ENCODE results near the gene RAB11FIP3. TPM values are rescaled to one million over a fixed set of nuclear protein-coding genes. Genes with fewer than 3 reads are reported as not detected.
A peak's percentile ranks its signal among the peaks of the same experiment; 100 is the strongest.
"Not testable (repeated sequence)": the region's sequence is repeated elsewhere in the genome, so short reads cannot be mapped to it uniquely, and the experiment has no call there.

The RAB11FIP3 gene
- total and polyA plus RNA-seq, 8 donors: 28.1 to 64.0 (median 54.0) TPM

DNA sequence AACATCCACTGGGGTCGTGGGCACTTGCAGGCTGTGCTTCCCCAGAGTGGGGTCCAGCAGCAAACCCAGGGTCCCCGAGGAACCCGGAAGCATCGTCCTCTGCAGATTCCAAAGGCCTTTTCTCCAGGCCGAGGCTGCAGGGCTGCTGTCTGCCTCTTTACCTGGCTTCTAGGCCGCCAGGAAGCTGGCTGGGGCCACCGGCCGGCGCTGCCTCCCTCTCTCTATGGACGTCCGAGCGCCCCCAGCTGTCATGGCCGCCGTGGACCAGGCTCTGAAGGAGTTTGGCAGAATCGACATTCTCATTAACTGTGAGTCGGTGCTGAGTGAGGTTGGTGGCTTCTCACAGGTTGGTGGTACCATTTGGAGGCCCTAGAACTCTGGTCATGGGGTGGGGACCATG lies 18.2 kb upstream of the RAB11FIP3 start:
- peaks cover 0 to 25% of the 10 kb centered on the region in 2 donors for H3K36me3 ChIP-seq
- H3K4me1 ChIP-seq: peaks cover 6 to 8% of the 10 kb centered on the region in 2 donors
- H3K4me3 ChIP-seq: no peak overlapping the region
- no peaks in the 10 kb centered on the region for H3K9me3 ChIP-seq
- H3K27me3 ChIP-seq: no peaks in the 10 kb centered on the region
- no peak overlapping the region for H3K27ac ChIP-seq
- no peak for DNase-seq
- intact Hi-C loops (cut with DNase I): no loop called here
- no peak for ATAC-seq
- TF ChIP-seq CTCF (IDR thresholded peaks at IDR 0.05): no peak

DNA sequence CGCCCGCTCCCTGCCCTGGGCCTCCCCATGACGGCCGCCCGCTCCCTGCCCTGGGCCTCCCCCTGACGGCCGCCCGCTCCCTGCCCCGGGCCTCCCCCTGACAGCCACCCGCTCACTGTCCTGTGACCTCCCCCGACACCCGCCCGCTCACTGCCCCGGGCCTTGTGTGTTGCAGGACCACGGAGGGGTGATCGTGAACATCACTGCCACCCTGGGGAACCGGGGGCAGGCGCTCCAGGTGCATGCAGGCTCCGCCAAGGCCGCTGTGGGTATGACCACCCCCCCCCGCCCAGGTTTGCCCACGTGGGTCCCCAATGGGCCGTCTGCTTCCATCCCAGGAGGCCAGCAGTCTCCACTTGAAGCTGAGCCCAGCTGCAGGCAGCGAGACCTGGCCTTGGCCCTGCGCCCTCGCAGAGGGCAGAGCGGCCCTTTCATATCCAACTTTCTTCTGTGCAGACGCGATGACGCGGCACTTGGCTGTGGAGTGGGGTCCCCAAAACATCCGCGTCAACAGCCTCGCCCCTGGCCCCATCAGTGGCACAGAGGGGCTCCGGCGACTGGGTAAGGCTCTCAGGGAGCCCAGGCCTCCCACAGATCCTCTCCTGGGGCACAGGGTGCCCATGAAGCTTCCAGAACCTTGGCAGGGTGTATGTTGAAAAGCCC lies 14.8 kb upstream of the RAB11FIP3 start:
- Histone ChIP-seq H3K4me3 (no peak overlapping the region), H3K9me3 (no peaks in the 10 kb centered on the region), H3K27me3 (no peaks in the 10 kb centered on the region), H3K36me3 (peaks cover 0 to 26% of the 10 kb centered on the region in 2 donors), H3K4me1 (no peaks in the 10 kb centered on the region), H3K27ac (no peak overlapping the region)
- no peak for TF ChIP-seq CTCF (IDR thresholded peaks at IDR 0.05)
- DNase-seq: peak in 1 of 4 donors; percentile 54
- ATAC-seq: no peak
- intact Hi-C loops (cut with DNase I): no loop called here

GRCh38 chr16:411576-412265 lies 13.7 kb upstream of the RAB11FIP3 start:
- DNase-seq: peak in 1 of 4 donors; percentile 79
- no peaks in the 10 kb centered on the region for H3K9me3 ChIP-seq
- no peak overlapping the region for H3K27ac ChIP-seq
- no peaks in the 10 kb centered on the region for H3K4me1 ChIP-seq
- intact Hi-C loops (cut with DNase I): no loop called here
- no peak for ATAC-seq
- peaks cover 0 to 25% of the 10 kb centered on the region in 2 donors for H3K36me3 ChIP-seq
- no peak for TF ChIP-seq CTCF (IDR thresholded peaks at IDR 0.05)
- H3K4me3 ChIP-seq: no peak overlapping the region
- H3K27me3 ChIP-seq: no peaks in the 10 kb centered on the region

- Histone ChIP-seq H3K4me1 (no peaks in the 10 kb centered on the region), H3K4me3 (no peak overlapping the region), H3K27me3 (no peaks in the 10 kb centered on the region), H3K36me3 (peaks cover 0 to 18% of the 10 kb centered on the region in 2 donors), H3K9me3 (no peaks in the 10 kb centered on the region), H3K27ac (no peak overlapping the region)
- no peak for ATAC-seq
- peak in 1 of 4 donors; percentile 68 for DNase-seq
- TF ChIP-seq CTCF (IDR thresholded peaks at IDR 0.05): no peak
- intact Hi-C loops (cut with DNase I): no loop called here
These were observed 10.9 kb upstream of the RAB11FIP3 start for GRCh38 chr16:414395-415169.

DNA sequence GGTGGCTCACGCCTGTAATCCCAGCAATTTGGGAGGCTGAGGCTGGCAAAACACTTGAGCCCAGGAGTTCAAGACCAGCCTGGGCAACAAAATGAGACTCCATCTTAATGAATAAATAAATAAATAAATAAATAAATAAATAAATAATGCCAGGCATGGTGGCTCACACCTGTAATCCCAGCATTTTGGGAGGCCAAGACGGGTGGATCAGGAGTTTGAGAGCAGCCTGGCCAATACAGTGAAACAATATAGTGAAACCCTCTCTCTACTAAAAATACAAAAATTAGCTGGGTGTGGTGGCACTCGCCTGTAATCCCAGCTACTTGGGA lies 10.3 kb upstream of the RAB11FIP3 start:
- H3K4me1 ChIP-seq; intact Hi-C loops (cut with DNase I); H3K27ac ChIP-seq; H3K9me3 ChIP-seq; ATAC-seq; H3K27me3 ChIP-seq; DNase-seq; H3K4me3 ChIP-seq: not testable (repeated sequence)
- H3K36me3 ChIP-seq: peaks cover 0 to 18% of the 10 kb centered on the region in 2 donors

DNA sequence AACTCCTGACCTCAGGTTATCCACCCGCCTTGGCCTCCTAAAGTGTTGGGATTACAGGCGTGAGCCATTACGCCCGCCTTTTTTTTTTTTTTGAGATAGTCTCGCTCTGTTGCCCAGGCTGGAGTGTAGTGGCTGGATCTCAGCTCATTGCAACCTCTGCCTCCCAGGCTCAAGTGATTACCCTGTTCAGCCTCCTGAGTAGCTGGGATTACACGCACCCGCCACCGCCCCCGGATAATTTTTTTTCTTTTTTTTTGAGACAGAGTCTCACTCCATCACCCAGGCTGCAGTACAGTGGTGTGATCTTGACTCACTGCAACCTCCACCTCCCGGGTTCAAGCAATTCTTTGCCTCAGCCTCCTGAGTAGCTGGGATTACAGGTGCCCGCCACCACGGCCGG lies 3.3 kb upstream of the RAB11FIP3 start:
- H3K36me3 ChIP-seq; H3K9me3 ChIP-seq; intact Hi-C loops (cut with DNase I); H3K4me3 ChIP-seq; H3K27ac ChIP-seq; ATAC-seq: not testable (repeated sequence)
- Histone ChIP-seq H3K4me1 (peaks cover 8 to 31% of the 10 kb centered on the region in 2 donors), H3K27me3 (peaks cover 0 to 11% of the 10 kb centered on the region in 2 donors)
- DNase-seq: peak in 1 of 4 donors; percentile 11
